T1000 (cell line): ENCODE measurements around the gene LRMDA.

Source experiments
- DNase-seq: peaks from one replicate; lab custom pipeline; 2025; ENCODE audit warnings: mixed read lengths; lab: John Stamatoyannopoulos, UW

The LRMDA gene

DNA sequence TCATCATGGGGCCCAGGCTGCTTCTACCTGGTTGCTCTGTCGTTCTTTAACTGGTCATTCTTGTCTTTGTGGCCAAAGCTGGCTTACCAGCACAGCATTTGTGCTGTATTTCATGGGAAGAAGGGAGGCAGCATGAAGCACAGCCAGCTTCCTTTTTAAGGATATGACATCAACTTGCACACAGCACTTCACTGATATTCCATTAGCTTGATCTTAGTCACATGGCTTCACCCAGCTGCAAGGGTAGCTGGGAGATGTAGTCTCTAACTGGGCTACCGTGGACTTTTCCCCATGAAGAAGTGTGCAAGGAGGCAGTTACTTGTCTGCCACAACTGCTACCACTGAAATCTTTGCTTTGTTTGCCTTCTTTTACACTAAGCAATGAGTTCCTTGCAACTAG, 525.2 kb downstream of the LRMDA start:
- DNase-seq = no peak

DNA sequence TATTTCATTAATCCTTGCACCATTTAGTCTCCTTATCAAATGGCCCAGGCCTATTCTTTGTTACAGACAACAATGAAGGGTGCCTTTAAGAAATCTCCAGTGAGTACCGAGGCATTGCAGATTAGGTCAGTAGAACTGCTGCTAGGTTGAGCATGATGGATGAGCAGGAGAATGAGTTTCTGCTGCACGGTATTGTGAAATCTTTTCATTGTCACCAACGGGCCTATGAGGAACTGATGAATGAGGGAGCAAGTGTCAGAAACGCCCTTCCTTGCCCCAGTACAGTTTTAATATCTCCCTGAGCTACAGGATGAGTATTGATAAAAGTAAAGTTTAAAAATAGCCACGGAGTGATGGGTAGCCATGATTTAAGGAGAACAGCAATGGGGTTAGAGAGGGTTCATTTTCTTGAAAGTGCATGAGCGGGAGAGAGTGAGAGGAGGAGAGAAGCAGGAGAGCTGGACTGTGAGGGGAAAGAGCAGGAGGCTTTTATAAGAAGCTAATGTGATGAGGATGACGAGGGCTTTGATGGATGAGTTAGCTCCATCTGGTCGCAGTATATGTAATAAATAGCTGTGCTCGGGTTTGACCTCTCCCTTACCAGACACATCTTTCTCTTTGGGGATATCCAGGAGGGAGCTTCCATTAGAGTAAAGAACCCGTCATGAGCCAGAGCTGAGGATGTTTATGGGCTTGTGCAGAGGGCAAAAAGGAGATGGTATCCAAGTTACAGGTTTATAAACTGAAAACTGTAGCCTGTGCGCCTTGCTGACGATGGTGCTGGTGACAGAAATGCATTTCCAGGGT, 526.1 kb downstream of the LRMDA start:
- DNase-seq = no peak

DNA sequence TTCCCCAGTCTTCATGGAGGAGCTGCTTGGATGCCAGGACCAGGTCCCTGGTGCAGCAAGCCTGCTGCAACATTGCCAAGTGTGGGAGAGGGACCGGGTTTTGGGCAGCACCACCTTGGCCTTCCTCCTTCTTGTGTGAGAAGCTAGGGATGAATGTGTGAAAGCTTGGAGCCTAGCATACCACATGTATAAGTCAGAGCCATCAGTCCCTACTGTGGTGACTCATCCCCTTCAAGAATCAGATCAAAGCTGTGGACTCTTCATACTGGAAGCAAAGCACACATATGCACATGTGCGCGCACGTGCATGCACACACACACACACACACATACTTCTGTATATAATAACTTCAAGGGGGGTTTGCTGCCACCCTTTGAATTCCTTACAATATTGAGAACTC, 527.8 kb downstream of the LRMDA start:
- peak; percentile 43 for DNase-seq

DNA sequence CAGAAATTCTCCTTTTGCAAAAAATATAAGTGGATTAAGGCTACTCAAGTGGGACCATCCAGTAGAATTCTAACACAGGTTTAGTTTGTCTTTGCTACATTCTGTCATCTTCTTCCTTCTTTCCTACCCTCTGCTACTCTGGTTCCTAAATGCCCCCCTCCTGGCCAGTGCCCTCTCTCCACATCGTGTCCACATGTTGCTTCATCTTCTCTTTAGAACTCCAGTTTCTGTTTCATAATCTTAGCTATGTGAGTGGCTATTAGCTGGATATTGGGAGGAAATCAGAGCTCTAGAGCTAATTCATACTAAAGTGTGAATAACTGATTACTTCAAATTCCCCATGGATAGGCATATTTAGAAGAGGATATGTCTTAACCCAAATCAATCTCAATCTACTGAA, 528.5 kb downstream of the LRMDA start:
- DNase-seq = no peak

DNA sequence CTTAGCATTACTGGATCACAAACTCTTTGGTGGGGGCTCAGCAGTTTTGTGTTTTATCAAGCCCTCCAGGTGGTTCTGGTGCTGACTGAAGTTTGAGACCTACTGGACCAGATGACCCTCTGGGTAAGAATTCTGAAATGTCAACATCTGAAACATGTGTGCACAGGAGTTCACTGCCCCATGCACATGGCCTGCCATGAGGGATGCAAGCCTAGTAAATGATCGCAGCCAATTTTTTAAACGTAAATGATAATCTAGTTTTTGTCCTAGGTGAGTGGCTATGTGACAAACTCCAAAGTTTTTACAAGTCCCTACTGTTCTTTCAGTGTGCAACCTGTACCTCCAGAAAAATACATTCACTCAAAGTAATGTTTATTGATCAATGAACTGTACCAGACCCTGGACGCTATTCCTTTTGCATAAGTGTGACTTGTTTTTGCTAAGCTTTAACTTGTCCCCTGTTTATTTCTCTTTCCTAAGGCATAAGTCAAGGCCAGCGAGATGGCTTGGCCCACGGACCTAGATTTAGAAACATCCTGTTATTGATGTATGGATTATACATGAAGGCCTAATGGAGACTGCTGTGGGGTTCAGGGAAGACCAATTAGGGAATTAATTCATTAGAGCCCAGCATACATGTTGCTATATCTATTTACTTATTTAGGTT, 531.1 kb downstream of the LRMDA start:
- DNase-seq = no peak

DNA sequence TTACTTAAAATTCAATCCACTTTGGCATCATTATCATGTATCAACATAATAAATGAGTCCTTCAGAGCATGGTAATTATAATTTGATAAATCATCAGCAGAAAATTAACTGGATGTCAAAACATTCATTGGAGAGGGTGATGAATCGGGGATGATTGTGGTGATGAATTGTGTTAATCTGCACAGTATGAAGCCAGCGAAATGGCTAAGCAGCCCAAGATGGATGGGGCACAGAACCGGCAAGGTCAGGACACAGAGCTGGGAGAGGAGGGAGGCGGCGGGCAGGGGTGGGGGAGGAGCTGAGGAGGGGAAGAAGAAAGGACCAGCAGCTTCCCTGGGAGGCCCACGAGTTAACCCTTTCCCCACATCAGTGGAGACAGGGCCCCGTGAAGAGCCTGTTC, 536.1 kb downstream of the LRMDA start:
- no peak for DNase-seq

DNA sequence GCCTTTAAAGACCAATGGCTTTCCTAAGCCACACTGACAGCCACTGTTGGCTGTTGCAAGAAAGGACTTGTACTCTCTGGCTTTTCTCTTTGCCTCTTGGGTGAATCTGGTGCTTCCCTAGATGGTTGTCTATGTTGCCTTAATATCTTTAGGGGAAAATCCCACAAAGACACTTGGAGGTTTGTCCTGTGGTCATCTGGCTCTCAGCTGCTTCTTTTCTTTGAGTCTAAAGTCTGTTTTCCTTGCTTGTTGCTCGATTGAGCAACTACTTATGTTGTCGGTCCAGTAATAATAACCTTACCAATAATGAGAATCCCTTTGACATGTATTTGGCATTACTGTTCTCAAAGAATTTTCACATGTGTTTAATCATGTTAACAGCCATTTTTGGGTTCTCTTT, 537.6 kb downstream of the LRMDA start:
- no peak for DNase-seq

DNA sequence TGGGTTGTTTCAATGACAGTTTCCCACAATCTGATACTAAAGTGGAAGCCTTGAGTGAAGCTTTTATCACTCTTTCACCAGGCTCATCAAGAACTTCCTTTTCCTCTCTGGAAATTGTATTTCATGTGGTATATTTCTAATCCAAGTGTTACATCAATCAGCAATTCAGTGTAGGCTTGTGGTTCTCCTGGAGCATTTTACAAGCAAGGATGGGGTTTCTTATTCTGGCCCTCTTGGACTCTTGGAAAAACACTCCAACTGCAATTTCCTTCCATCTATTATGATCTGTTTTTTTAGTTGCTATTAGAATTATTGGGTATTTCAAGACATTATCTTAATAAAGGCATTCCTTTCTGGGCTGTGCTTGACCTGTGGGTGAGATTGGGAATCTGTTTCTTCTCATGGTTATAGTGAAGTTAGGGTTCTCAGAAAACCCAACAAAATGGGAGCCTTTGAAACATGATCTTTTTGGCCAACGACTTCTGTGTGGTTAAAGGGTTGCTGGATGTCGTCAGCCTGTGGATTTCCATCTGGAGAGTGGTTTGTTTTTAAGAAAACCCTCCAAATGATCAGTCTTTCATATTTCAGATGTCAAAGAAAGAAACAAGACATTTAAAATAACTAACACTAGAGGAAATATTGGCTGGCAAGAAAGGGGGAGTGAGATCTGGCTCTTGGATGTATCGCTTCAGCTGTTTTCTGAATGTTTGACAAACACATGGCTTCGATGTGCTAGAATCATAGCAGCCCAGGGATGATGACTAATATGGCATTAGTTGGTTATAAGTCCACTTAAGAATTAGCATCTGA, 540.2 kb downstream of the LRMDA start:
- no peak for DNase-seq

DNA sequence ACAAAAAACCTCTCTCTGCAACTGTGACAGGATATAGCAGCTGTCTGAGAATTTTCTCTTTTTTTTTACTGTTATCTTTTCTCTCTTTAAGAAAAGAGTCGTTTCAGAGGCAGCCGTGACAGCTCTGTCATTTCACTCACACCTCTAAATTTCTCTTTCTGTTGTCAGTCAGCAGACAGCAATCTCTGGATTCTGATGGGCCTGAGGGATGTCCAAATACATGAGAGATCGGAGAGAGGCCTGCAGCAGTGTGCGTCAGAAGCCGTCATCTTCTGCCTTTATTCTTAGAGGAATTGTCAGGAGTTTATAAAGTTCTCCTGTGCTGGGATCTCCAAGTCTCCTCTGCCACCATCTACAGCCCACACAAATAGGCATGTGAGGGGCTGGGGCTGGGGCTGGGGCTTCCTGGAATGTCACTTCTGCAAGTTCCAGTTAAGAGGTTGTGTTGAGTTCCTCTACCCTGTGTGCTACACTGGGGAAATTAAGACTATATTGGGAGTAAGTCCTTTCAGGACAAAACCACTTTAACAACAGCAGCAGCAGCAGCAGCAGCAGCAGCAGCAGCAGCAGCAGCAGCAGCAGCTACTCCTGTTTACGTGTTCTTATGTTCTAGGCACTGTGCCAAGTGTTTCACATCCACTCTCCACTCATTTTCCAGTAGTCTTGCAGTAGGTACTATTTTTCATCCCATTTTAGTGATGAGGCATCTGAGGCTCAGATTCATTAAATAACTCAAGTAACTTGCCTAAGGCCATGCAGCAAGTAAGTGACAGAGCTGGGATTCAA, 541.3 kb downstream of the LRMDA start:
- no peak for DNase-seq

DNA sequence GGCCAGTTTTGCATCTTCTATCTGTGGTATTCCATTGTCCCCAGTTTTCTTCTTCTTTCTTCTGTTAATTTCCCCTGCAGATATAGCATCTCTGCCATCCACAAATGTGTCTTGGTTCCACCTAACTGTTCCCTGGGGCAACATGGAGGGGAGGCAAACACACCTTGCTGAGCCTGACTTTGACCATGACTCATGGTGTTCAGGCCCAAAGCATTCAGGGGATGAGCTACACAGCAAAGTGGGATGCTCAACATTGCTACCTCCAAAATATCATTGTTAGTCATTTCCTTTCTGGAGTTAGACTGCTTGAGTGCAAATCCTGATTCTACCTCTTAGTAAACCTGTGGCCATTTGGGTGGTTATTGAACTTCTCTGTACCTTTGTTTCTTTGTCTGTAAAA, 542.7 kb downstream of the LRMDA start:
- no peak for DNase-seq

DNA sequence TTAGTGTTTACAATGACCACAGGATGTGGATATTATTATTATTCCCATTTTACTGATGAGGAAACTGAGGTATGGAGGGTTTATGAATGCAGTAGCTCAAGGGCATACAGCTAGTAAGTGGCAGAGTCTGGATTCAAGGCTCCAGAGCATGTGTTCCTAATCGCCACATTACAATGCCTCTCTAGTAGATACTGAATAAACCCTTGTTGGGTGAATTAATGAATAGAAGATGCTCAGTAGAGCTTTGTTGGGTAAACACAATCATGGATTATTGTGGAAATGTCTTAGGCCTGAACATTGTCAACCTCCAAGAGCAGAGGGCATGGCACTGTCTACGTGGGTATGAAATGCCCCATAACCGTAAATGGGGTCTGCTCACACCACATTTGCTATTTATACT, 545.3 kb downstream of the LRMDA start:
- DNase-seq = no peak

DNA sequence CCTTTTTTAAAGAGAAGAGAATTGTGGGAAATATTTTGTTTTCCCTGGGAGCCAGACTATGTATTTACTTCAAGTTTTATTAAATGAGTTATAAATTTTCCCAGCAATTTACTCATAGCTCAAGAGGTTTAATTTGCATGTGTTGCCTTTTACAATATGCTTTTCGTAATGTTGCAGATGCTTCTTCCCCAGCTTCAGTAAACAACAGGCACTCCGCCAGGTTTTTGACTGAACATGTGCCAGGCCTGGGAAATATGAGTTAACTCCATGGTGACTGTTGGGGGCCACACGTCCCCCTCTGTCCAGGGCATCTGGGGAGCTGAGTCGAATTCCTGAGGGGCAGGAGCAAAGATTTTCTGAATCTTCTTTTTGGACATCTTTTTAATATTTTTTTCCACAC, 545.7 kb downstream of the LRMDA start:
- no peak for DNase-seq

DNA sequence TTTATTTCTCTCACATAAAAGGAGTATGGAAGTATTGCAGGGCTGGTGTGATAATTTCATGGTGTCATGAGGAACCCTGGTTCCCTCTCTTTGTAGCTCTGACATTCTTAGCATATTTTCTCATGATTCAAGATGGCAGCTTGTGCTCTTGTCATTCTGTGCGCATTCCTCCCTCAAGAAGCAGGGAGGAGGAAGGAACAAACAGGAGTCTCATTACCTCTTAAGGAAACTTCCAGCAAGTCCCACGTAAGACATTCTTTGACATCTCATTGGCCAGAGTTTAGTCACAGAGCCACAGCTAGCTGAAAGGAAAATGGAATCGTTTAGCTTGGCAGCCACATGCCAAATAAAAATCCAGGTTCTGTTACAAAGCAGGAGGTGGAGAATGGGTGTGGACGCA, 546.8 kb downstream of the LRMDA start:
- no peak for DNase-seq

DNA sequence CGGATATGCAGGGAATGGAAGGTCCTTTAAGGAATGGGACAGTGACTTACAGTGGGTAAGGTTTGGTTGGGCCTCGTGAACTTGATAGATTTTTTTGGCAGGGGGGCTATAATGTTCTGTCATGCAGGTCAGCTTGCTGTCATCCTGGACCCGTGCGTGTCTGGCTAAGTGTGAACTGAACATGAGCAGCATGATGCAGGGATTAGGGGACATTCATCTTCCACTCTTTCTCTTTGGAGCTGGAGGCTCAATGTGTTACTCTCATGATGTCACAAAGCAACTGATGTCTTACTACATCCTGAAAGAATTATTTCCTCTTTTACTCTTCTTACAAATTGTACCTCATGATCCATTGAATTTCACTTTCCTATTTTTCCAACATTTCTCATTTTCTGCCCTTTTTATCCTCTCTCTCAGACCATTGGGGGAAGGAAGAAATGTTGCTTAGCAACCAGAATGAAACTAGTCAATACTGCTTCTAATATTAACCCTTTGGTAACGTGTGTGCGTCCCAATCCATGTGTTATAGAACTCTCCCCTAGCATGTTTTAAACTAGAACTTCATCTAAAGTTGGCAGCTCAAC, 549.1 kb downstream of the LRMDA start:
- no peak for DNase-seq

DNA sequence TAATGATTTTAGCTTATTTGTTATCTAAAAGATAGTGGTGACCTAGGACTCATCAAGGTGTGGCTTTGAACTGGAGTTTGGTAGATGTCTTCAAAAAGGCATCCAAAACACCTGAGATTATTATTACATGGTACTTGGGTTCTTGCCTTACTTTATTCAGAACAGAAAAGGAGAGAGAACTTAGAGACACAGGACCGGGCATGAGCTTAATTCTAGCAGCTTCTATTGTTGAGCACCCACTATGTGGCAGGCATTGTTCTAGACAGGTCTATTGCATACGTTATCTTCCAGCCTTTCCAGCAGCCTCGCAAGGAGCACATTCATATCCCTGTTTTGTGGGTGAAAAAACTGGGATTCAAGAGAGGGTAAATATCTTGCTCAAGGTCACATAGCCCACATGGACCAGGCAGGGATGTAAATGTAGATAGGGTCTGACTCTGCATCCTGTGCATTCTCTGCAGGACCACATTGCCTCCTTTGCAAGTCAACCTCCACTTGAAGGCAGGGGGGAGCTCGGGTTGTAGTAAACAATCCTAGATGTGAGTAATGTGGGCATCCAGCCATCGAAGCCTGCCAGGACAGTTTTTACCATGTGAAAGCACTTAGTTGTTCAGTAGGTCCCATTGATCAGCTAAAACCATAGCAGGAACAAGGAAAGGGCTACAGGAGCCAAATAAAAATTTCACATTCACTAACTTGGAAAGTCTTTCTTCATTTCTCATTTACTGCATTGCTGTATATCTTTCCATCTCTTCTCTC, 551.4 kb downstream of the LRMDA start:
- DNase-seq = no peak

DNA sequence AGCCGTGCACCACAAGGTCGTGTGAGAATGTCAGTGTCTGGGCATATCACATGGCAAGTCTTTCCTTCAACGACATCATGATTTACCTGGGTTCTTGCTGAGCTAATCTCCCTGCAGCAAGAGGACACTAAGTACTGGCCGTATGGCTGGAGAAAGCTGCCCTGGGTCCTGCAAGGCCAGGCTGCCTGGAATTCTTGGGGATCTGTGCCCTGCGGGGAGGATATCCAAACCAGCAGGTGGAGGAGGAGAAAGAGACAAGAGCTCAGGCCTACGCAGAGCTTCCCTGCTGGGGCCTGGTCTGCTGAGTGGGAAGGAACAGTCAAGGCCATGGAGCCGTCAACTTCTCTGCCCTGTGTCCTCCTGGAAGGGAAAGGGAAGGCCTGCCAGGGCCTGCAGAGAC, 552.6 kb downstream of the LRMDA start:
- DNase-seq = no peak

DNA sequence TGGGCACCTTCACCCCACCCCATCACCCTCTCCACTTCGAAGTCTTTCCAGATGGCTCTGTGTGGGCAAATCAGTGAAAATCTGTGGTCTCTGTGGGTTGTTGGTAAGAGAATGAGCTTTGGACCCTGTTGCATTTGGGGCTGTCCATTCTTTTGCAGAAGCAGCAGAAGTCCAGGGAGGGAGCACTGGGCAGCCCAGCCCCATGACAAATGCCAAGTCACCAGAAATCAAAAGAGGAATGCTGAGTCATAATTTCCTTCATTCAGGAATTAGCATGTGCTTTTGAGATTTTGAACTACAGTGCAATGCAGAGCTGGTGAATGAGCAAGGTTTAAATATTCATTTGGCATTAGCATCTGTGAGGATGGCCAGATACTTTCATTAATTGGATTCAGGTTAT, 556.2 kb downstream of the LRMDA start:
- no peak for DNase-seq

DNA sequence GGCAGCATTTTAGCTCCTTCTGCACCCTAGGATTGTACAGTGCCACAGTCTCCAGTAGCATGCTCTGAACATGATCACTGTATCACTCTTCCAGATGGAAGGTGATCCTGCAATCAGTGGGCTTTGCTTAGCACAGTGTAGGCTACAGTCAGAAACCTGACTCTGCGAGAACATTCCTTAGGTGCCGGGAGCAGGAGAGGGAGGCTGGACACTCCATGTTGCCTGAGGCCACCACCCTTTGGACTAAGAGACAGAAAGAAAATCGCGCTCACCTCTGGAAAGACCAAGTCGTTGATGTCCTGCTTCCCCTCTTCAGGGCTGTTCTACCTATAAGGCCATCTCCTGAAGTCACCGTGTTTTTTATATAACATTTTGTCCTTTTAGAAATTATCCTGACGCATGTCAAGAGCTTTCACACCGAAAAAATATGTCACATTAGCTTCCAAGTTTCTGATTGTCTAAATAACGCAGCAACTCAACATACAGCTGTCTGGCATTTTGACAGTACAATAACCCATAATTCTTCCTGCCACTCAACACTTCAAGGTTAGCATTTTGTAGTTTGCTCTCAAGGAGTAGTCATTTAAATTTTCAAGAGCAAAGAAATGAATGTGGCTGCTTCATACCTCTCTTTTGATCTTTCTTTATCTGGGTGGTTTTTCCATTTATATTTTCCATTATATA, 563.1 kb downstream of the LRMDA start:
- DNase-seq = no peak

DNA sequence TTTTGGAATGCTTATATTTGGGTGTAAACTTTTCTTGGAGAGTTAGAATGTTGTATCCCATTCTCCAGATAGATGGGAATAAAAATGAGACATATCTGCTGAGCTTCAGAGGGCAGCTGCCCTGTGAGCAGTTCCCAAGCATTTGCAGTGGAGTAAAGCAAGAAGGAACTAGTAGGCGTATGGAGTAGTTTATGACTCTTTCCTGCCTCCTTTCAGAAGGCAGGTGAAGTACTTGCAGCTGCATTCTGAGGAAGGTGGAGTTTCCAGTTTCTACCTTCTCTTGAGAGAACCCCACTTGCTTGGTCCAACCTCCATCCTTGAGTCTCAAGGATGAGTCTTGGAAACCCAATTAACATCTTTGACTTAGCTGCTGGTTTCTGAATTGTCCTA, 563.6 kb downstream of the LRMDA start:
- no peak for DNase-seq

DNA sequence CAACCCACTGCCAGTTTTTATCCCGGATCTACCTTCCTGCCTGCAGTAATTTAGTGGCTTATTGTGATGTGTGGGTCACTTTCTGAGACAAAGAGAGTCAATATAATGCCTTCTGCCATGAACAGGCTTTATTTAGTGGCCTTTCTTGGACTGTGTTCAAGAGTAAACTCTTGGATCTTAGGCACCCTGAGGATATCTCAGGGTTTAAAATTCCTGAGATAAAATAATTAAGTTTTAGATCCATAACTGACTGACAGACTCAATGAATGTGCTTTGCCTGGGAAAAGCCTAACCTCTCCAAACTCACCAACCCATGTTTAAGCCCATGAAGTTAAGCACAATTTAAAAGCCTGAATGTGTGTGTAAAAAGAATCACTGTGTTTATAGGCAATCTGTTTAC, 564.3 kb downstream of the LRMDA start:
- DNase-seq = no peak
